GM19395 (cell line): ENCODE data around the gene POLR3F.
"Not testable (repeated sequence)": the region's sequence is repeated elsewhere in the genome, so short reads cannot be mapped to it uniquely, and the experiment has no call there.

Source experiments
- ATAC-seq: cut with Tn5 transposase; IDR thresholded peaks from one replicate; pipeline ENCODE4 v1.9.1; 2021; ENCODE audit warnings: mild to moderate bottlenecking, moderate library complexity; ENCODE audit not compliant: unreplicated experiment

POLR3F gene

GRCh38 chr20:18504479-18505060, 37.4 kb downstream of the POLR3F start:
- no peak for ATAC-seq

- no peak for ATAC-seq
Measured at GRCh38 chr20:18506744-18507143, 39.6 kb downstream of the POLR3F start.

- ATAC-seq: peak; percentile 96
Measured at GRCh38 chr20:18507218-18508191, 40.3 kb downstream of the POLR3F start, which contains the start of gene SEC23B. SEC23B (plus strand) TSS chr20:18507940; CDS start chr20:18510836, 2,896 bp downstream.

- ATAC-seq: no peak
Measured at GRCh38 chr20:18511571-18511970, 44.4 kb downstream of the POLR3F start.

- no peak for ATAC-seq
Measured at GRCh38 chr20:18513208-18513607, 46.0 kb downstream of the POLR3F start.

GRCh38 chr20:18514127-18514526, 46.9 kb downstream of the POLR3F start:
- ATAC-seq: no peak

GRCh38 chr20:18515973-18516372, 48.8 kb downstream of the POLR3F start:
- no peak for ATAC-seq

- ATAC-seq: not testable (repeated sequence)
Measured at GRCh38 chr20:18522066-18522465, 54.9 kb downstream of the POLR3F start.

- no peak for ATAC-seq
Measured at GRCh38 chr20:18523066-18523465, 55.9 kb downstream of the POLR3F start.

GRCh38 chr20:18524646-18525045, 57.5 kb downstream of the POLR3F start:
- ATAC-seq: no peak

- not testable (repeated sequence) for ATAC-seq
Measured at GRCh38 chr20:18526761-18527160, 59.6 kb downstream of the POLR3F start.

GRCh38 chr20:18527339-18527738, 60.1 kb downstream of the POLR3F start:
- ATAC-seq: no peak

GRCh38 chr20:18527836-18528235, 60.6 kb downstream of the POLR3F start:
- ATAC-seq: no peak

GRCh38 chr20:18529041-18529440, 61.9 kb downstream of the POLR3F start:
- no peak for ATAC-seq

GRCh38 chr20:18532626-18533025, 65.4 kb downstream of the POLR3F start:
- no peak for ATAC-seq

- no peak for ATAC-seq
Measured at GRCh38 chr20:18533491-18533890, 66.3 kb downstream of the POLR3F start.

- ATAC-seq: no peak
Measured at GRCh38 chr20:18533978-18534644, 66.9 kb downstream of the POLR3F start.
